Activated T-cell treated with anti-CD3 and anti-CD28 coated beads, Interleukin-2, amount 50 U/mL, for 72 hours (primary cell): ENCODE data around the gene PYCR2. TPM values are rescaled to one million over a fixed set of nuclear protein-coding genes. Genes with fewer than 3 reads are reported as not detected.
"Not testable (repeated sequence)": the region's sequence is repeated elsewhere in the genome, so short reads cannot be mapped to it uniquely, and the experiment has no call there.

Experiments used
- ATAC-seq, 2 donors: fragments of 150-1000 bp; cut with Tn5 transposase; replicated peaks in 1 of 2; 2 replicates each; pipeline ENCODE4 v1.10.0; 2021; ENCODE audit warnings: moderate library complexity in 2 of 2, mild to moderate bottlenecking in 1 of 2
- DNase-seq, 2 donors: peaks; one replicate each; pipeline ENCODE4 v3.0.0; 2021 to 2022; ENCODE audit warnings: mixed read lengths in 1 of 2
- H3K27ac Mint-ChIP-seq: one replicate; pipeline ENCODE4 v1.8.0; 2022; ENCODE audit warnings: mild to moderate bottlenecking, moderate library complexity, mixed read lengths
- H3K27me3 Mint-ChIP-seq: one replicate; pipeline ENCODE4 v1.8.0; 2022; ENCODE audit warnings: low read depth, mixed read lengths
- H3K36me3 Mint-ChIP-seq, 2 donors: one replicate each; pipeline ENCODE4 v1.8.0; 2022; ENCODE audit warnings: mixed read lengths in 2 of 2, mild to moderate bottlenecking in 1 of 2; ENCODE audit not compliant: insufficient read depth in 2 of 2
- H3K4me1 Mint-ChIP-seq: one replicate; pipeline ENCODE4 v1.8.0; 2022; ENCODE audit warnings: low read depth, mixed read lengths
- H3K4me3 Mint-ChIP-seq, 2 donors: one replicate each; pipeline ENCODE4 v1.8.0; 2022; ENCODE audit warnings: mild to moderate bottlenecking in 2 of 2, mixed read lengths in 2 of 2, moderate library complexity in 2 of 2
- H3K9me3 Mint-ChIP-seq, 2 donors: one replicate each; pipeline ENCODE4 v1.8.0; 2022; ENCODE audit warnings: mixed read lengths in 2 of 2
- total RNA-seq, 2 donors: library from RNA; stranded (reverse); gene quantifications; one replicate each; pipeline ENCODE4 v1.2.3, GENCODE V29; 2022

PYCR2 gene
- total RNA-seq, 2 donors from 2014 or later, result 144 to 152 TPM

- no peaks in the 10 kb centered on the region for H3K9me3 Mint-ChIP-seq
- DNase-seq (no peak), ATAC-seq (no peak)
- H3K27me3 Mint-ChIP-seq, result peaks cover 7% of the 10 kb centered on the region
- H3K4me3 Mint-ChIP-seq, result no peak overlapping the region
- H3K36me3 Mint-ChIP-seq, result no peaks in the 10 kb centered on the region
- H3K27ac Mint-ChIP-seq, result no peak overlapping the region
- no peaks in the 10 kb centered on the region for H3K4me1 Mint-ChIP-seq
Observed at GRCh38 chr1:225950905-225951497, 27.0 kb upstream of the PYCR2 start.

GRCh38 chr1:225949041-225949440 lies 25.0 kb upstream of the PYCR2 start:
- ATAC-seq (no peak), DNase-seq (no peak)
- H3K27me3 Mint-ChIP-seq, result peaks cover 6% of the 10 kb centered on the region
- no peak overlapping the region for H3K27ac Mint-ChIP-seq
- no peaks in the 10 kb centered on the region for H3K9me3 Mint-ChIP-seq
- H3K36me3 Mint-ChIP-seq, result no peaks in the 10 kb centered on the region
- H3K4me3 Mint-ChIP-seq, result no peak overlapping the region
- H3K4me1 Mint-ChIP-seq, result peaks cover 6% of the 10 kb centered on the region

GRCh38 chr1:225946803-225947202 lies 22.8 kb upstream of the PYCR2 start:
- Mint-ChIP-seq H3K27ac (no peak overlapping the region), H3K9me3 (no peaks in the 10 kb centered on the region), H3K4me1 (peaks cover 6% of the 10 kb centered on the region), H3K27me3 (no peaks in the 10 kb centered on the region), H3K4me3 (no peak overlapping the region), H3K36me3 (no peaks in the 10 kb centered on the region)
- ATAC-seq (no peak), DNase-seq (no peak)

- DNase-seq (no peak), ATAC-seq (no peak)
- H3K36me3 Mint-ChIP-seq, result no peaks in the 10 kb centered on the region
- H3K4me1 Mint-ChIP-seq, result peaks cover 6% of the 10 kb centered on the region
- no peaks in the 10 kb centered on the region for H3K27me3 Mint-ChIP-seq
- no peaks in the 10 kb centered on the region for H3K9me3 Mint-ChIP-seq
- H3K27ac Mint-ChIP-seq, result no peak overlapping the region
- no peak overlapping the region for H3K4me3 Mint-ChIP-seq
Observed at GRCh38 chr1:225946082-225946620, 22.1 kb upstream of the PYCR2 start.

- Mint-ChIP-seq H3K4me3 (no peak overlapping the region), H3K4me1 (peaks cover 6% of the 10 kb centered on the region), H3K27ac (no peak overlapping the region), H3K36me3 (no peaks in the 10 kb centered on the region), H3K9me3 (no peaks in the 10 kb centered on the region), H3K27me3 (no peaks in the 10 kb centered on the region)
- DNase-seq, result no peak
- ATAC-seq, result no peak
Observed at GRCh38 chr1:225945564-225945963, 21.5 kb upstream of the PYCR2 start.

- Mint-ChIP-seq H3K9me3 (no peaks in the 10 kb centered on the region), H3K27me3 (no peaks in the 10 kb centered on the region), H3K4me3 (no peak overlapping the region), H3K36me3 (no peaks in the 10 kb centered on the region), H3K4me1 (peaks cover 6% of the 10 kb centered on the region), H3K27ac (no peak overlapping the region)
- ATAC-seq (peak; percentile 48 to 51), DNase-seq (no peak)
Observed at GRCh38 chr1:225944951-225945350, 20.9 kb upstream of the PYCR2 start.

- Mint-ChIP-seq H3K36me3 (no peaks in the 10 kb centered on the region), H3K27ac (no peak overlapping the region), H3K9me3 (no peaks in the 10 kb centered on the region), H3K4me1 (peaks cover 6% of the 10 kb centered on the region), H3K4me3 (no peak overlapping the region), H3K27me3 (no peaks in the 10 kb centered on the region)
- ATAC-seq (no peak), DNase-seq (no peak)
Observed at GRCh38 chr1:225944387-225944786, 20.3 kb upstream of the PYCR2 start.

- H3K27me3 Mint-ChIP-seq, result no peaks in the 10 kb centered on the region
- no peaks in the 10 kb centered on the region for H3K9me3 Mint-ChIP-seq
- ATAC-seq (no peak), DNase-seq (no peak)
- no peak overlapping the region for H3K4me3 Mint-ChIP-seq
- peaks cover 6% of the 10 kb centered on the region for H3K4me1 Mint-ChIP-seq
- H3K27ac Mint-ChIP-seq, result no peak overlapping the region
- no peaks in the 10 kb centered on the region for H3K36me3 Mint-ChIP-seq
Observed at GRCh38 chr1:225943582-225943981, 19.5 kb upstream of the PYCR2 start.

GRCh38 chr1:225942574-225942973 lies 18.5 kb upstream of the PYCR2 start:
- no peak overlapping the region for H3K27ac Mint-ChIP-seq
- peaks cover 6% of the 10 kb centered on the region for H3K4me1 Mint-ChIP-seq
- H3K36me3 Mint-ChIP-seq, result no peaks in the 10 kb centered on the region
- H3K9me3 Mint-ChIP-seq, result no peaks in the 10 kb centered on the region
- no peak for ATAC-seq
- no peak for DNase-seq
- no peaks in the 10 kb centered on the region for H3K27me3 Mint-ChIP-seq
- H3K4me3 Mint-ChIP-seq, result no peak overlapping the region

- Mint-ChIP-seq H3K27ac (no peak overlapping the region), H3K27me3 (no peaks in the 10 kb centered on the region), H3K4me1 (peaks cover 6% of the 10 kb centered on the region), H3K4me3 (no peak overlapping the region), H3K36me3 (no peaks in the 10 kb centered on the region), H3K9me3 (no peaks in the 10 kb centered on the region)
- ATAC-seq (no peak), DNase-seq (no peak)
Observed at GRCh38 chr1:225941942-225942222, 17.8 kb upstream of the PYCR2 start.

- no peak within 1 kb of the TSS for H3K27ac Mint-ChIP-seq
- H3K36me3 Mint-ChIP-seq, result no peaks in the 10 kb centered on the region
- no peaks in the 10 kb centered on the region for H3K9me3 Mint-ChIP-seq
- H3K27me3 Mint-ChIP-seq, result no peaks in the 10 kb centered on the region
- peaks cover 6% of the 10 kb centered on the region for H3K4me1 Mint-ChIP-seq
- DNase-seq (no peak), ATAC-seq (no peak)
- H3K4me3 Mint-ChIP-seq, result no peak within 1 kb of the TSS
Observed at GRCh38 chr1:225941187-225941941, 17.3 kb upstream of the PYCR2 start, which contains the start of gene LEFTY2. Gene LEFTY2 (minus strand): TSS chr1:225941220. CDS start chr1:225941140, 80 bp downstream.

GRCh38 chr1:225940385-225941151 lies 16.5 kb upstream of the PYCR2 start:
- Mint-ChIP-seq H3K27me3 (no peaks in the 10 kb centered on the region), H3K4me3 (no peak overlapping the region), H3K36me3 (no peaks in the 10 kb centered on the region), H3K4me1 (peaks cover 6% of the 10 kb centered on the region), H3K27ac (no peak overlapping the region), H3K9me3 (no peaks in the 10 kb centered on the region)
- ATAC-seq (no peak), DNase-seq (no peak)

- not testable (repeated sequence) for H3K27ac Mint-ChIP-seq, H3K4me3 Mint-ChIP-seq, H3K36me3 Mint-ChIP-seq, H3K9me3 Mint-ChIP-seq, DNase-seq, H3K27me3 Mint-ChIP-seq, H3K4me1 Mint-ChIP-seq, ATAC-seq
Observed at GRCh38 chr1:225939939-225940310, 15.9 kb upstream of the PYCR2 start.
